SJSA1 (cell line): ENCODE measurements around the gene CCDC47. TPM values are rescaled to one million over a fixed set of nuclear protein-coding genes. Genes with fewer than 3 reads are reported as not detected.
A peak's percentile ranks its signal among the peaks of the same experiment; 100 is the strongest.
"Not testable (repeated sequence)": the region's sequence is repeated elsewhere in the genome, so short reads cannot be mapped to it uniquely, and the experiment has no call there.

Source experiments
- DNase-seq, 2 experiments: peaks; one replicate each; pipeline ENCODE4 v3.0.0-alpha.2; 2015 to 2020; ENCODE audit warnings: low spot score in 2 of 2, low read depth in 1 of 2
- H3K27ac ChIP-seq: fragments of 250-450 bp; sonication (Bioruptor Pico); 2 replicates; pipeline ENCODE4 v1.5.1; 2020; ENCODE audit warnings: mild to moderate bottlenecking, moderate library complexity
- H3K27me3 ChIP-seq: fragments of 250-450 bp; sonication (Bioruptor Pico); replicated peaks from 2 replicates; pipeline ENCODE4 v1.5.1; 2020; ENCODE audit warnings: mild to moderate bottlenecking, moderate library complexity
- H3K36me3 ChIP-seq: fragments of 250-450 bp; sonication (Bioruptor Pico); 2 replicates; pipeline ENCODE4 v1.5.1; 2020; ENCODE audit warnings: mild to moderate bottlenecking
- H3K4me1 ChIP-seq: fragments of 250-450 bp; sonication (Bioruptor Pico); replicated peaks from 2 replicates; pipeline ENCODE4 v1.6.1; 2021; ENCODE audit warnings: mild to moderate bottlenecking
- H3K4me3 ChIP-seq: fragments of 250-450 bp; sonication (Bioruptor Pico); 2 replicates; pipeline ENCODE4 v1.5.1; 2020; ENCODE audit warnings: mild to moderate bottlenecking
- H3K9me3 ChIP-seq: fragments of 250-450 bp; sonication (Bioruptor Pico); replicated peaks from 2 replicates; pipeline ENCODE4 v1.5.1; 2020; ENCODE audit warnings: mild to moderate bottlenecking
- total RNA-seq: library from RNA; depleted of rRNA; stranded (reverse); fragments of >200 nt; shearing (Covaris generic); gene quantifications from 2 replicates; pipeline ENCODE4 v1.2.3, GENCODE V29; 2014

Gene CCDC47
- total RNA-seq, 1 experiment from 2014 or later, result 106 TPM

- Histone ChIP-seq H3K4me3 (no peak overlapping the region), H3K9me3 (no peaks in the 10 kb centered on the region), H3K36me3 (peaks cover 97% of the 10 kb centered on the region), H3K27ac (no peak overlapping the region), H3K27me3 (no peaks in the 10 kb centered on the region), H3K4me1 (no peaks in the 10 kb centered on the region)
- DNase-seq, result no peak
Measured at GRCh38 chr17:63800783-63801182, 27.4 kb upstream of the CCDC47 start.

GRCh38 chr17:63798572-63799106 is 25.2 kb upstream of the CCDC47 start:
- H3K27ac ChIP-seq, result no peak overlapping the region
- no peak for DNase-seq
- H3K27me3 ChIP-seq, result no peaks in the 10 kb centered on the region
- no peak overlapping the region for H3K4me3 ChIP-seq
- H3K9me3 ChIP-seq, result no peaks in the 10 kb centered on the region
- peaks cover 98% of the 10 kb centered on the region for H3K36me3 ChIP-seq
- no peaks in the 10 kb centered on the region for H3K4me1 ChIP-seq

GRCh38 chr17:63796375-63796774 is 23.0 kb upstream of the CCDC47 start:
- not testable (repeated sequence) for H3K9me3 ChIP-seq, H3K27me3 ChIP-seq, H3K27ac ChIP-seq, H3K4me1 ChIP-seq, H3K4me3 ChIP-seq, DNase-seq
- H3K36me3 ChIP-seq, result peaks cover 99% of the 10 kb centered on the region

GRCh38 chr17:63792055-63792729 is 18.8 kb upstream of the CCDC47 start:
- Histone ChIP-seq H3K4me1 (no peaks in the 10 kb centered on the region), H3K36me3 (peaks cover 97% of the 10 kb centered on the region), H3K4me3 (no peak overlapping the region), H3K9me3 (no peaks in the 10 kb centered on the region), H3K27ac (no peak overlapping the region), H3K27me3 (no peaks in the 10 kb centered on the region)
- DNase-seq, result no peak

- no peak for DNase-seq
- H3K36me3 ChIP-seq, result peaks cover 94% of the 10 kb centered on the region
Measured at GRCh38 chr17:63790057-63790456, 16.7 kb upstream of the CCDC47 start.

GRCh38 chr17:63786971-63787711 is 13.7 kb upstream of the CCDC47 start:
- Histone ChIP-seq H3K27me3 (no peaks in the 10 kb centered on the region), H3K4me3 (no peak overlapping the region), H3K9me3 (no peaks in the 10 kb centered on the region), H3K27ac (no peak overlapping the region), H3K4me1 (peaks cover 7% of the 10 kb centered on the region), H3K36me3 (peaks cover 95% of the 10 kb centered on the region)
- DNase-seq, result no peak

More at GRCh38 chr17:63790057-63790456, 16.7 kb upstream of the CCDC47 start:
- H3K27ac ChIP-seq, result no peak overlapping the region
- H3K27me3 ChIP-seq, result no peaks in the 10 kb centered on the region
- H3K9me3 ChIP-seq, result no peaks in the 10 kb centered on the region
- peaks cover 3% of the 10 kb centered on the region for H3K4me1 ChIP-seq
- no peak overlapping the region for H3K4me3 ChIP-seq

GRCh38 chr17:63786117-63786516 is 12.7 kb upstream of the CCDC47 start:
- Histone ChIP-seq H3K27me3 (no peaks in the 10 kb centered on the region), H3K4me1 (peaks cover 8% of the 10 kb centered on the region), H3K27ac (no peak overlapping the region), H3K4me3 (no peak overlapping the region), H3K36me3 (peaks cover 93% of the 10 kb centered on the region), H3K9me3 (no peaks in the 10 kb centered on the region)
- DNase-seq, result no peak

- DNase-seq, result peak in 1 of 2 experiments; percentile 11
- Histone ChIP-seq H3K4me3 (no peak overlapping the region), H3K9me3 (no peaks in the 10 kb centered on the region), H3K36me3 (peaks cover 93% of the 10 kb centered on the region), H3K4me1 (peaks cover 14% of the 10 kb centered on the region), H3K27ac (no peak overlapping the region), H3K27me3 (no peaks in the 10 kb centered on the region)
Measured at GRCh38 chr17:63785556-63785955, 12.2 kb upstream of the CCDC47 start.

- Histone ChIP-seq H3K4me3 (no peak overlapping the region), H3K27ac (no peak overlapping the region), H3K27me3 (no peaks in the 10 kb centered on the region), H3K36me3 (peaks cover 94% of the 10 kb centered on the region), H3K9me3 (no peaks in the 10 kb centered on the region), H3K4me1 (peaks cover 22% of the 10 kb centered on the region)
- DNase-seq, result no peak
Measured at GRCh38 chr17:63783522-63783921, 10.1 kb upstream of the CCDC47 start.

GRCh38 chr17:63780928-63781327 is 7.5 kb upstream of the CCDC47 start:
- H3K4me1 ChIP-seq, result peaks cover 25% of the 10 kb centered on the region
- no peaks in the 10 kb centered on the region for H3K9me3 ChIP-seq
- H3K4me3 ChIP-seq, result no peak overlapping the region
- DNase-seq, result no peak
- no peak overlapping the region for H3K27ac ChIP-seq
- H3K36me3 ChIP-seq, result peaks cover 93% of the 10 kb centered on the region
- no peaks in the 10 kb centered on the region for H3K27me3 ChIP-seq

GRCh38 chr17:63780507-63780906 is 7.1 kb upstream of the CCDC47 start:
- no peaks in the 10 kb centered on the region for H3K9me3 ChIP-seq
- H3K27ac ChIP-seq, result no peak overlapping the region
- H3K36me3 ChIP-seq, result peaks cover 93% of the 10 kb centered on the region
- H3K4me3 ChIP-seq, result no peak overlapping the region
- H3K4me1 ChIP-seq, result peaks cover 29% of the 10 kb centered on the region
- DNase-seq, result peak in 1 of 2 experiments; percentile 24
- no peaks in the 10 kb centered on the region for H3K27me3 ChIP-seq

GRCh38 chr17:63775420-63775819 is 2.0 kb upstream of the CCDC47 start:
- no peak for DNase-seq
- Histone ChIP-seq H3K4me3 (peak overlapping the region; percentile 79), H3K9me3 (no peaks in the 10 kb centered on the region), H3K4me1 (peaks cover 20% of the 10 kb centered on the region), H3K27me3 (no peaks in the 10 kb centered on the region), H3K36me3 (peaks cover 66% of the 10 kb centered on the region), H3K27ac (no peak overlapping the region)

- H3K36me3 ChIP-seq, result peaks cover 64% of the 10 kb centered on the region
- no peak for DNase-seq
- H3K4me1 ChIP-seq, result peaks cover 15% of the 10 kb centered on the region
- no peaks in the 10 kb centered on the region for H3K27me3 ChIP-seq
- no peaks in the 10 kb centered on the region for H3K9me3 ChIP-seq
- H3K27ac ChIP-seq, result no peak overlapping the region
- H3K4me3 ChIP-seq, result peak overlapping the region; percentile 79
Measured at GRCh38 chr17:63774969-63775265, 1.5 kb upstream of the CCDC47 start.
